ENCODE data around the gene NUP54.
A peak's percentile ranks its signal among the peaks of the same experiment; 100 is the strongest.

Gene NUP54

GRCh38 chr4:76148142-76148865, at the start of gene NUP54:
NUP54 (minus strand) TSS chr4:76148397; CDS start chr4:76148374, 23 bp downstream.
- peak within 1 kb of the TSS; percentile 87 for H3K4me3 ChIP-seq (ENCODE audit: low read depth, low read length)

GRCh38 chr4:76197031-76197743, 49.0 kb upstream of the NUP54 start:
- Histone ChIP-seq H3K36me3 (replicated peaks) (peaks cover 10% of the 10 kb centered on the region), H3K27me3 (replicated peaks) (no peaks in the 10 kb centered on the region), H3K27ac (peak overlapping the region; percentile 84), H3K4me3 (ENCODE audit: low read depth, low read length) (no peak overlapping the region)
- in situ Hi-C loops (cut with HindIII; ENCODE audit: low pct_ligation_motif_present, low sequenced_read_pairs), result no loop called here
- TF ChIP-seq CTCF (IDR thresholded peaks at IDR 0.05; ENCODE audit: low read depth, low read length, missing control alignments), result no peak
- DNase-seq, result peak; percentile 34

More at GRCh38 chr4:76148142-76148865, at the start of gene NUP54:
- Histone ChIP-seq H3K27me3 (replicated peaks) (no peaks in the 10 kb centered on the region), H3K36me3 (replicated peaks) (no peaks in the 10 kb centered on the region), H3K27ac (peak within 1 kb of the TSS; percentile 72)
- TF ChIP-seq CTCF (IDR thresholded peaks at IDR 0.05; ENCODE audit: low read depth, low read length, missing control alignments), result no peak
- peak; percentile 93 for DNase-seq
- in situ Hi-C loops (cut with HindIII; ENCODE audit: low pct_ligation_motif_present, low sequenced_read_pairs), result no loop called here

- no peaks in the 10 kb centered on the region for H3K27me3 ChIP-seq (replicated peaks)
- peaks cover 12% of the 10 kb centered on the region for H3K36me3 ChIP-seq (replicated peaks)
- H3K4me3 ChIP-seq (ENCODE audit: low read depth, low read length), result no peak overlapping the region
- in situ Hi-C loops (cut with HindIII; ENCODE audit: low pct_ligation_motif_present, low sequenced_read_pairs), result no loop called here
- DNase-seq, result no peak
- no peak overlapping the region for H3K27ac ChIP-seq
- TF ChIP-seq CTCF (IDR thresholded peaks at IDR 0.05; ENCODE audit: low read depth, low read length, missing control alignments), result no peak
Measured at GRCh38 chr4:76196376-76196775, 48.2 kb upstream of the NUP54 start.

- no peak for DNase-seq
Measured at GRCh38 chr4:76195326-76195725, 47.1 kb upstream of the NUP54 start.

GRCh38 chr4:76194325-76194724, 46.1 kb upstream of the NUP54 start:
- H3K27me3 ChIP-seq (replicated peaks), result no peaks in the 10 kb centered on the region
- peaks cover 14% of the 10 kb centered on the region for H3K36me3 ChIP-seq (replicated peaks)
- in situ Hi-C loops (cut with HindIII; ENCODE audit: low pct_ligation_motif_present, low sequenced_read_pairs), result no loop called here
- H3K4me3 ChIP-seq (ENCODE audit: low read depth, low read length), result no peak overlapping the region
- TF ChIP-seq CTCF (IDR thresholded peaks at IDR 0.05; ENCODE audit: low read depth, low read length, missing control alignments), result no peak
- peak; percentile 94 for DNase-seq
- H3K27ac ChIP-seq, result peak overlapping the region; percentile 82

More at GRCh38 chr4:76195326-76195725, 47.1 kb upstream of the NUP54 start:
- H3K4me3 ChIP-seq (ENCODE audit: low read depth, low read length), result no peak overlapping the region
- H3K27me3 ChIP-seq (replicated peaks), result no peaks in the 10 kb centered on the region
- in situ Hi-C loops (cut with HindIII; ENCODE audit: low pct_ligation_motif_present, low sequenced_read_pairs), result no loop called here
- no peak for TF ChIP-seq CTCF (IDR thresholded peaks at IDR 0.05; ENCODE audit: low read depth, low read length, missing control alignments)
- H3K27ac ChIP-seq, result peak overlapping the region; percentile 82
- peaks cover 14% of the 10 kb centered on the region for H3K36me3 ChIP-seq (replicated peaks)

Data from brain microvascular endothelial cell (primary cell).